Measurements from ENCODE around the gene MTIF2. TPM values are rescaled to one million over a fixed set of nuclear protein-coding genes. Genes with fewer than 3 reads are reported as not detected.
"Not testable (repeated sequence)": the region's sequence is repeated elsewhere in the genome, so short reads cannot be mapped to it uniquely, and the experiment has no call there.

MTIF2 gene, protein sequence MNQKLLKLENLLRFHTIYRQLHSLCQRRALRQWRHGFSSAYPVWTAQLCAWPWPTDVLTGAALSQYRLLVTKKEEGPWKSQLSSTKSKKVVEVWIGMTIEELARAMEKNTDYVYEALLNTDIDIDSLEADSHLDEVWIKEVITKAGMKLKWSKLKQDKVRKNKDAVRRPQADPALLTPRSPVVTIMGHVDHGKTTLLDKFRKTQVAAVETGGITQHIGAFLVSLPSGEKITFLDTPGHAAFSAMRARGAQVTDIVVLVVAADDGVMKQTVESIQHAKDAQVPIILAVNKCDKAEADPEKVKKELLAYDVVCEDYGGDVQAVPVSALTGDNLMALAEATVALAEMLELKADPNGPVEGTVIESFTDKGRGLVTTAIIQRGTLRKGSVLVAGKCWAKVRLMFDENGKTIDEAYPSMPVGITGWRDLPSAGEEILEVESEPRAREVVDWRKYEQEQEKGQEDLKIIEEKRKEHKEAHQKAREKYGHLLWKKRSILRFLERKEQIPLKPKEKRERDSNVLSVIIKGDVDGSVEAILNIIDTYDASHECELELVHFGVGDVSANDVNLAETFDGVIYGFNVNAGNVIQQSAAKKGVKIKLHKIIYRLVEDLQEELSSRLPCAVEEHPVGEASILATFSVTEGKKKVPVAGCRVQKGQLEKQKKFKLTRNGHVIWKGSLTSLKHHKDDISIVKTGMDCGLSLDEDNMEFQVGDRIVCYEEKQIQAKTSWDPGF
- 10 to 100 TPM; 27.7 to 33.5 TPM for total RNA-seq

DNA sequence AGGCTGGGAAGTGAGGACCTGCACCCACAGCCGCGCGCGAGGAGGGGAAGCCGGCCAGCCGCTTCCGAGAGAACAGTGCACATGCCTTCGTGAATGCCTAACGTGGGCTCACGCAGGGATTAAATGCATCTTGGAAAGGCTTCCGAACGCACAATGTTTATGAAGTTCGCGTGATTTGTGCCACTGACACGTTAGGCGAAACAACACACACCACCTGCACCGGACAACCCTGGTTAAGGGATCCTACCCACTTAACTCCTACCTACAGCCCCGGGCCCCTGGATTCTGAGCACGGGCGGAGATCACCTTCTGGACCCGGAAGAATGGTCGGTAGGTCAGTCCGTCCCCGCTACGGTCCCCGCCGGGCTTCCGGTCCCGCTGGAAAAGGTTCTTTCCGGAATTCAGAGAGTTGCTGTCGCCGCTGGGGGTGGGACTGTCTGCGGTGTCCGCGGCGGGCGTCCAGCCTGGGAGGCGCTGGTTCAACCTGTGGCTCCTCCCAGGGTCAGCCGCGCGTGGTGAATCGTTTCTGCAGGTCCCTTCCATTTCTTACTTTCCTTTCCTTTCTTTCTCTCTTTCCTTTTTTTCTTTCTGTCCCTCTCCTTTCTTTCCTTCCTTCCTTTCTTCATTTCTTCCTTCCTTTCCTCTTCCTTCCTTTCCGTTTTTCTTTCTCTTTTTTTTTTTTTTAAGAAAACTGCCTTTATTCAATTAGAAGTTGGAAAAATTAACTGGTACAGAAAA is at the start of gene MTIF2:
MTIF2 (minus strand) TSS at position 325 of the 738 bp plus-strand sequence. CDS start 5,373 bp downstream, outside the sequence.
- CTCF ChIA-PET, result interaction anchor here (1.4 kb wide), 1 partner anchor 13 kb away, joined by 4 read pairs; no protein-coding TSS in a partner anchor
- Mint-ChIP-seq H3K4me3 (peak within 1 kb of the TSS; percentile 92), H3K4me1 (peaks cover 19% of the 10 kb centered on the region), H3K27ac (peak within 1 kb of the TSS; percentile 92), H3K9me3 (ENCODE audit: low read depth) (no peaks in the 10 kb centered on the region), H3K27me3 (peaks cover 3% of the 10 kb centered on the region), H3K36me3 (peaks cover 6% of the 10 kb centered on the region)
- DNase-seq, result peak; percentile 94
- ATAC-seq, result peak; percentile 98

- no peaks in the 10 kb centered on the region for H3K27me3 Mint-ChIP-seq
- CTCF ChIA-PET, result no interaction called here
- H3K27ac Mint-ChIP-seq, result no peak overlapping the region
- peaks cover 8% of the 10 kb centered on the region for H3K36me3 Mint-ChIP-seq
- H3K4me3 Mint-ChIP-seq, result no peak overlapping the region
- no peak for ATAC-seq
- H3K4me1 Mint-ChIP-seq, result peaks cover 18% of the 10 kb centered on the region
- DNase-seq, result no peak
- no peaks in the 10 kb centered on the region for H3K9me3 Mint-ChIP-seq (ENCODE audit: low read depth)
Observed at GRCh38 chr2:55314985-55315384, 46.0 kb upstream of the MTIF2 start.

DNA sequence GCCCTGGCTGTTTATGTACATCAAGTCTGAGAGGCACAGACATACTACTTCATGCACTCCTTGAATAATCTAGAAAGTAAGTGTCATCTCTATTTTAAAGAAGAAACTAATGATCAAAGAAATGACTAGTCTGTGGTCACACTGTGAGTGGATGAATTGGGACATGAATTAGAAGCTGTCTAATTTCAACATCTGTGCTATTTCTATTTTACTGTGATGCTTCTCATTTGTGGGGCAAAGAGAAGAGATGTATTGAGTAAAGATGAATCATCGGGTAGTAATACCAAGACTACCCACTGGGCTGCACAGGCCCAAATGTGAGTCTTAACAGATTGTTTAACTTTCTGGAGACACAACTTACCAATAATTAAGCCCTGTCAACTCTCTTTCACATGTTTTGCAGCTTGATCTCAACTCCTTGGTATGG is 42.4 kb upstream of the MTIF2 start:
- no peaks in the 10 kb centered on the region for H3K9me3 Mint-ChIP-seq (ENCODE audit: low read depth)
- no peaks in the 10 kb centered on the region for H3K27me3 Mint-ChIP-seq
- no peak overlapping the region for H3K27ac Mint-ChIP-seq
- peaks cover 9% of the 10 kb centered on the region for H3K36me3 Mint-ChIP-seq
- H3K4me1 Mint-ChIP-seq, result peaks cover 23% of the 10 kb centered on the region
- CTCF ChIA-PET, result interaction anchor here (0.8 kb wide), 1 partner anchor 19 kb away, joined by 4 read pairs; no protein-coding TSS in a partner anchor
- H3K4me3 Mint-ChIP-seq, result no peak overlapping the region
- DNase-seq (peak; percentile 44), ATAC-seq (peak; percentile 90)

DNA sequence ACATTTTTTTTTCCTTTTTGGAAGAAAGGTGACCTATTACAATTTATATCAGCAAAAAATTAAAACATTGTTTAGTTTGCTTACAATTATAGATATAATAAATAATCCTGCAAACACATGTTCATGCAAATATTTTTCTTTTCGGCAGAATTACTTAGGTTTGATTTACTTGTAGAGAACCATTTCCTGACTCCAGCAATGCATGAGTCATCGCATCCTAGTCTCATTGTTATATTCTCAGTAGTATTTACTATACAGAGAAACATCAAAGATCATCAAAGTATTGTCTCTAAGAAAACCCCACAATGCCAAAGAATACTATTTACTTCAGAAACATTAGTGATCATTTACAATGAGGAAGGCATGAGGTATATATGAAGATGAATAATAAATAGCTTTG is 40.4 kb upstream of the MTIF2 start:
- Mint-ChIP-seq H3K9me3 (ENCODE audit: low read depth) (no peaks in the 10 kb centered on the region), H3K4me1 (peaks cover 23% of the 10 kb centered on the region), H3K27ac (no peak overlapping the region), H3K27me3 (no peaks in the 10 kb centered on the region), H3K4me3 (no peak overlapping the region), H3K36me3 (peaks cover 7% of the 10 kb centered on the region)
- no peak for DNase-seq
- CTCF ChIA-PET, result no interaction called here
- no peak for ATAC-seq

DNA sequence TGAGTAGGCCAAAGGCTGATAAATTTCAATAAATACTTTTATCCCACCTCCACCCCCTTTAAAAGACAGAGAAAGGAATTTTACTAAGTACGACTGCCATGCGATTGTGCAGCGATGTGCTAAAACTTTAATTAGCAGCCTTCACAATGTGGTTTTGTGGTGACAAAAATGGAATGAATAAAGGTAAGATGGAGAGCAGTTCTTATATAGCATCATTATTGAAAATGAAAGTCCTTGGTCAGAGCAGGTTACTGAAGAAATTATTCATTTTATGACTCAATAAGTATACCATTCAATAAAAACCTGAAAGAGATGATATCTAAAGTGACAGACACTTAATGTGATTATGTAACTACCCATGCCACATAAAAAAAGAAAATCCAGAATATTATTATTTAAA is 33.2 kb upstream of the MTIF2 start:
- peaks cover 14% of the 10 kb centered on the region for H3K27me3 Mint-ChIP-seq
- no peak overlapping the region for H3K4me3 Mint-ChIP-seq
- ATAC-seq (peak; percentile 27), DNase-seq (no peak)
- H3K36me3 Mint-ChIP-seq, result peaks cover 3% of the 10 kb centered on the region
- CTCF ChIA-PET, result no interaction called here
- no peak overlapping the region for H3K27ac Mint-ChIP-seq
- H3K4me1 Mint-ChIP-seq, result peaks cover 6% of the 10 kb centered on the region
- no peaks in the 10 kb centered on the region for H3K9me3 Mint-ChIP-seq (ENCODE audit: low read depth)

- Mint-ChIP-seq H3K27ac (no peak overlapping the region), H3K4me3 (no peak overlapping the region)
- ATAC-seq, result no peak
Observed at GRCh38 chr2:55301277-55301676, 32.2 kb upstream of the MTIF2 start.

DNA sequence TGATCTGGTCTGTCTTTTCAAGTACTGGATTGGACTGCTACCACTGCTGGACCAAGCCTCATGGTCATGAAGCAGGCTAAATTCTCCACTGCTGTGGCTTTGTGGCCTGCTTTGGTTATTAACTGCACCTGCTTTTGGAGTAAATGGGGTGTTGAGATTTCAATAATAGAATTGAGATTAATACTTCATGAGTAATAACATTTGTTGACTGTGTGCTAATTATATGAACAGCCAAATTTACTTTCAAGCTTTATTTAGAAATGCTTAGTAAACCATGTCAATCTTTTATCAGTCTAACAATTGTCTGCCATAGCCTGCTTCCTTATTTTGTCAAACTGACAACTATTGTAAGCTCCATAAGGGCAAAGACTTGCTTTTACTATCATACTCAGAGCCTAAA is 27.4 kb upstream of the MTIF2 start:
- Mint-ChIP-seq H3K4me1 (peaks cover 10% of the 10 kb centered on the region), H3K27ac (no peak overlapping the region), H3K27me3 (peaks cover 5% of the 10 kb centered on the region), H3K4me3 (no peak overlapping the region), H3K36me3 (peaks cover 6% of the 10 kb centered on the region), H3K9me3 (ENCODE audit: low read depth) (no peaks in the 10 kb centered on the region)
- CTCF ChIA-PET, result no interaction called here
- no peak for ATAC-seq
- DNase-seq, result no peak

More at GRCh38 chr2:55301277-55301676, 32.2 kb upstream of the MTIF2 start:
- Mint-ChIP-seq H3K9me3 (ENCODE audit: low read depth) (no peaks in the 10 kb centered on the region), H3K27me3 (peaks cover 14% of the 10 kb centered on the region), H3K4me1 (peaks cover 6% of the 10 kb centered on the region), H3K36me3 (peaks cover 3% of the 10 kb centered on the region)
- CTCF ChIA-PET, result no interaction called here
- DNase-seq, result no peak

DNA sequence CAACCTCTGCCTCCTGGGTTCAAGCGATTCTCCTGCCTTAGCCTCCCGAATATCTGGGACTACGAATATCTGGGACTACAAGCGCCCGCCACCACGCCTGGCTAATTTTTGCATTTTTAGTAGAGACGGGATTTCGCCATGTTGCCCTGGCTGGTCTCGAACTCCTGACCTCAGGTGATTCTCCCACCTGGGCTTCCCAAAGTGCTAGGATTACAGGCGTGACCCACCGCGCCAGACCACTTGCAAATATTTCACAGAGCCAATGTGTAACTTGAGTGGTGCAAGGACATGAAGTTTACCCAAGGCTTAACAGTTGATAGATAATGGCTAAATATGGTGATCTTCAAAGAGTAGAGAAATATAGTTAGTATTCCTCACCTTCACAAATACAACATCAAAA is 14.1 kb upstream of the MTIF2 start:
- DNase-seq, result no peak
- peak overlapping the region; percentile 92 for H3K4me3 Mint-ChIP-seq
- peak overlapping the region; percentile 24 for H3K27ac Mint-ChIP-seq
- H3K9me3 Mint-ChIP-seq (ENCODE audit: low read depth), result no peaks in the 10 kb centered on the region
- CTCF ChIA-PET, result no interaction called here
- H3K4me1 Mint-ChIP-seq, result peaks cover 22% of the 10 kb centered on the region
- H3K36me3 Mint-ChIP-seq, result no peaks in the 10 kb centered on the region
- no peaks in the 10 kb centered on the region for H3K27me3 Mint-ChIP-seq
- ATAC-seq, result no peak

DNA sequence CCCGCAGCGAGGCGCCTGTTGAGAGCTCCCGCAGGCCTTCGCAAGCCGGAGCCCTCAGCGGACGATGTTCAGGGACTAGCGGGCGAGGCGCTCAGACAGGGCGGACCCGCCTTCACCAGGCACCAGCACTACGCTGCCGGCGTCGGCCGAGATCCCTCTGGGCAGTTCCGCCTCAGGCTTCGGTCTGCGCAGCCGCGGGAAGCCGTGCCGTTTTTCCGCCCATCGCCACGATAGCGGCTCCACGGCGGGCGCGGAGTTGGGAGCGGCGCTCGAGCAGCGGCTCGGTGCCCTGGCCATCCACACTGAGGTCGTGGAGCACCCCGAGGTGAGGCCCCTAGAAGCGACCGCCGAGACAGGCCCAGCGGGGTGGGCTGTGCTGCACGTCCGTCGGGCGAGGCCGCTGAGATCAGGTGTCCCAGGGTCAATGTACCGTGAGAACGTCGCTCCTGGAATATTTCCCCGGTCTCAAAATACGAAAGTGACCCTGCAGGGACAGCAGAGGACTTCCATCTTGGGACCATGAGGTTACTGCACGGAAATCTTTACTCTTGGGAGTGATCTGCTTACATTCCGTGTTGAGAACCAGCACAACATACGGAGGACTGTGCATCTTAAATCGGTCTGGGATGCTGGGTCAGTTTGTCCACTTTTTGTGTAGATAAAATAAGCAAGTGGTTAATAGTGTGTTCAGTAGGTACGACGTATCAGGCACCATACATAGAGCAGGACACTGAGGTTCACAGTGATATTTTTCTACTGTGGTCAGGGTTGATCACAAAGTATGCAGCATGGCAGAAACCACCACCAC is 13.3 kb upstream of the MTIF2 start:
- CTCF ChIA-PET, result interaction anchor here (0.8 to 1.2 kb wide), 3 partner anchors 9 to 60 kb away, joined by 4 read pairs; no protein-coding TSS in a partner anchor
- Mint-ChIP-seq H3K27me3 (no peaks in the 10 kb centered on the region), H3K27ac (peak overlapping the region; percentile 91), H3K4me3 (peak overlapping the region; percentile 92), H3K36me3 (no peaks in the 10 kb centered on the region), H3K9me3 (ENCODE audit: low read depth) (no peaks in the 10 kb centered on the region), H3K4me1 (peaks cover 22% of the 10 kb centered on the region)
- ATAC-seq (peak; percentile 100), DNase-seq (peak; percentile 91)

DNA sequence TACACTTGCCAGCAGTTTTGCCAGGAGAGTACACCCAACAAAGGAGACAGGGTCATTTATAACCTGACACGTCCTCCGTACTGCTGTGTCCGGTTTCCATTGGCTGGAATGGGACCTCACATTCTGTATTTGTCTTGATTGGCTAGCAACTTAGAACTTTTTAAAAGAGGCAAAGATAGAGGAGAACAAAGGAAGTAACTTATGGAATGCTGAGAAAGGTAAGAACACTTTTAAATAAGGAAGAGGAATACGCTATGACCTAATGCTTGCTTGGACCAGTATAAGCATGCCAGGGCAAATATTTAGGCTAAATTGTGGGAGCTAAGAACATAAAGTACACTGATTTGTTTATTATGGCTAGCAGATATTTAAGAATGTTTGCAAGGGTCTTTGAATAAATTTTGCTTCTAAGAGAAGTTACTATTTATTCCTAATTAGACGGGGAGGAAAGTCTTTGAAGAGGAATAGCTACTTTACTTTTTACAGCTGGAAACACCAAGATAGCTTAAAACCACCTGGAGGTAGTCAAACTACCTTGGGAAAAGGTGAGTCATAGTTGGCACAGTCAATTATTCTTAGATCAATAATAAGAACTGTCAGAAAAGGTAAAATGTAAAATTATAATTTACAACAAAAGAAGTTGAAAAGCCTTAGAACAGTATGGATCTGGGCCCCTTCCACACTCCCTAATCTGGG is 12.0 kb upstream of the MTIF2 start:
- CTCF ChIA-PET, result interaction anchor here (0.8 to 1.2 kb wide), 2 partner anchors 11 kb away, joined by 4 read pairs; no protein-coding TSS in a partner anchor
- not testable (repeated sequence) for H3K27me3 Mint-ChIP-seq

DNA sequence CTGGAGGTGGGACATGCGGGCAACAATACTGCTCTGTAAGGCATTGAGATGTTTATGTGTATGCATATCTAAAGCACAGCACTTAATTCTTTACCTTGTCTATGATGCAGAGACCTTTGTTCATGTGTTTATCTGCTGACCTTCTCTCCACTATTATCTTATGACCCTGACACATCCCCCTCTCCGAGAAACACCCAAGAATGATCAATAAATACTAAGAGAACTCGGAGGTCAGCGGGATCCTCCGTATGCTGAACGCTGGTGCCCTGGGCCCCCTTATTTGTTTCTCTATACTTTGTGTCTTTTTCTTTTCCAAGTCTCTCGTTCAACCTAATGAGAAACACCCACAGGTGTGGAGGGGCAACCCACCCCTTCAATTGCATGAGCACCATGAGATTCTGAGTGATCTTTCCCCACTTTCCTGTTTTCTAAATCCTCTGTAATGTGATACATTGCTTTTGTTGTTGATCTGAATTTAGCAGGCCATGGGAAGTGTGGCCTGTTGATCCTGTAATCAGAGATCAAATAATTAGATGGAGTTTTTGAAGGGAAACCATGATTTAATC is 10.9 kb upstream of the MTIF2 start:
- H3K4me3 Mint-ChIP-seq; H3K9me3 Mint-ChIP-seq (ENCODE audit: low read depth); CTCF ChIA-PET; H3K27me3 Mint-ChIP-seq; H3K36me3 Mint-ChIP-seq; DNase-seq; ATAC-seq; H3K27ac Mint-ChIP-seq: not testable (repeated sequence)
- H3K4me1 Mint-ChIP-seq, result peaks cover 22% of the 10 kb centered on the region

More for the DNA sequence above, 12.0 kb upstream of the MTIF2 start:
- DNase-seq; H3K36me3 Mint-ChIP-seq; H3K27ac Mint-ChIP-seq; H3K4me3 Mint-ChIP-seq; ATAC-seq; H3K9me3 Mint-ChIP-seq (ENCODE audit: low read depth): not testable (repeated sequence)
- H3K4me1 Mint-ChIP-seq, result peaks cover 22% of the 10 kb centered on the region

Data from activated CD8-positive, alpha-beta memory T cell treated with anti-CD3 and anti-CD28 coated beads, Interleukin-2, amount 10 ng/mL, durations not matched to agents 7 days and 5 days (primary cell).